Epithelial cell of proximal tubule (primary cell): ENCODE measurements around the gene NPBWR2. TPM values are rescaled to one million over a fixed set of nuclear protein-coding genes. Genes with fewer than 3 reads are reported as not detected.

Experiments used
- DNase-seq: peaks from one replicate; pipeline ENCODE4 v3.0.0-alpha.2; 2011; ENCODE audit warnings: low read depth
- H3K4me3 ChIP-seq: 2 replicates; pipeline ENCODE4 v1.5.1; 2011; ENCODE audit warnings: low read depth, mild to moderate bottlenecking, low read length
- total RNA-seq: library from RNA; depleted of rRNA; stranded (reverse); fragments of >200 nt; gene quantifications from 2 replicates; pipeline ENCODE4 v1.2.3, GENCODE V29; 2015
- TF ChIP-seq, protein P1 (sequence below): conservative IDR thresholded peaks from 2 replicates; pipeline ENCODE4 v1.5.1; 2012; ENCODE audit warnings: low read depth, mild to moderate bottlenecking, low read length

NPBWR2 gene
- total RNA-seq, 1 donor from 2014 or later = not detected

DNA sequence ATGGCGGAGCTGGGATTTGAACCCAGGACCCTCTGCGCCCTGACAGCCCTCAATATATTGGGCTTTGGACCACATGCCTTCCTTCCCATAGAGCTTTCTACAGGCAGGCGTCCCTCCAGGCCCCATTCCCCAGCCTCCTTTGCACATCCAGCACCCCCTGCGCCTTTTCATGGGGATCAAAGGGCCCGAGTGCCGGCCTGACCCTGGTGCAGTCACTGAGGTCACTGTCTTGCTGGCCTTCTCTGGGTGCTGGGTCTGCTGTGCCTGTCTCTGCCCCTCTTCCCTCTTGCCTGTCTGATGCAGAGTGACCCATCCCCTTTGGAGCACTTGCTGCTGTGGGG is 25.8 kb downstream of the NPBWR2 start:
- TF ChIP-seq, protein P1, sequence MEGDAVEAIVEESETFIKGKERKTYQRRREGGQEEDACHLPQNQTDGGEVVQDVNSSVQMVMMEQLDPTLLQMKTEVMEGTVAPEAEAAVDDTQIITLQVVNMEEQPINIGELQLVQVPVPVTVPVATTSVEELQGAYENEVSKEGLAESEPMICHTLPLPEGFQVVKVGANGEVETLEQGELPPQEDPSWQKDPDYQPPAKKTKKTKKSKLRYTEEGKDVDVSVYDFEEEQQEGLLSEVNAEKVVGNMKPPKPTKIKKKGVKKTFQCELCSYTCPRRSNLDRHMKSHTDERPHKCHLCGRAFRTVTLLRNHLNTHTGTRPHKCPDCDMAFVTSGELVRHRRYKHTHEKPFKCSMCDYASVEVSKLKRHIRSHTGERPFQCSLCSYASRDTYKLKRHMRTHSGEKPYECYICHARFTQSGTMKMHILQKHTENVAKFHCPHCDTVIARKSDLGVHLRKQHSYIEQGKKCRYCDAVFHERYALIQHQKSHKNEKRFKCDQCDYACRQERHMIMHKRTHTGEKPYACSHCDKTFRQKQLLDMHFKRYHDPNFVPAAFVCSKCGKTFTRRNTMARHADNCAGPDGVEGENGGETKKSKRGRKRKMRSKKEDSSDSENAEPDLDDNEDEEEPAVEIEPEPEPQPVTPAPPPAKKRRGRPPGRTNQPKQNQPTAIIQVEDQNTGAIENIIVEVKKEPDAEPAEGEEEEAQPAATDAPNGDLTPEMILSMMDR = no peak
- DNase-seq = no peak
- H3K4me3 ChIP-seq = no peak overlapping the region

DNA sequence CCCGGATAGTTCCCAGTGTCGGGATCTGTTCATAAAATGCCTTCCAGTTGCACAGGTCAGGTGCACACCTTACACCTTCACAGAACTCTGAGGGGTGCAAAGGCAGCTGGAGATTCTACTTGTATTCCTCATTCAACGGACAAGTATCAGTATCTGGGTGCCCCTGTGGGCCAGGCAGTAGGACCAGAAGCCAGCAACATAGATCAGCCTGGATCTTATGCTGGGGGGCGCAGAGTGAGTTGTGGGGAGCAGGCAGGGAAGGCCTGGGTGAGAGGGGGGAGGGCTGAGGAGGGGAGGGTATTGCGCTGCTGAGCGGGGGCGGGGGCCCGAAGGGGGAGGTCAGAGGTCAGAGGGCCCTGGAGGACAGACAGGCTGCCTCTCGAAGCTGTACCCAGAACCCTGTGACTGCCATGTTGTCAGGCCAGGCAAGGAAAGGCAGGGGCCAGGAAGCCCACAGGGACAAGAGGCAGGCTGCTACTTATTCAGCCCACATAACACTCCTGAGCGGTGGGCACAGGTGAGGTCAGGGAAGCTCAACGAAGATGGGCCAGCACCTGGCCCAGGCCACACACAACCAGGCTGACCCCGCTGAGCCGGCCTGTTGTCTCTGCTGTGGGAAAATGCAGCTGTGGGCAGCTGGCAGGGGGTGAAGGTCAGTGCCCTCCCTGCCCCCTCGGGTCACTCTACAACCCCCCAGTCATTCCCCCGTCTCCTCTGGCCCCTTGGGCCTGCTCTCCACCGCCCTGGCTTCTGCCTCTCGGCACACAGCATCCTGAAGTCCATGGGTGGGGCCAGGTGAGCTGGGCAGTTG is 26.3 kb downstream of the NPBWR2 start:
- H3K4me3 ChIP-seq = no peak overlapping the region
- TF ChIP-seq, protein P1 = no peak

DNA sequence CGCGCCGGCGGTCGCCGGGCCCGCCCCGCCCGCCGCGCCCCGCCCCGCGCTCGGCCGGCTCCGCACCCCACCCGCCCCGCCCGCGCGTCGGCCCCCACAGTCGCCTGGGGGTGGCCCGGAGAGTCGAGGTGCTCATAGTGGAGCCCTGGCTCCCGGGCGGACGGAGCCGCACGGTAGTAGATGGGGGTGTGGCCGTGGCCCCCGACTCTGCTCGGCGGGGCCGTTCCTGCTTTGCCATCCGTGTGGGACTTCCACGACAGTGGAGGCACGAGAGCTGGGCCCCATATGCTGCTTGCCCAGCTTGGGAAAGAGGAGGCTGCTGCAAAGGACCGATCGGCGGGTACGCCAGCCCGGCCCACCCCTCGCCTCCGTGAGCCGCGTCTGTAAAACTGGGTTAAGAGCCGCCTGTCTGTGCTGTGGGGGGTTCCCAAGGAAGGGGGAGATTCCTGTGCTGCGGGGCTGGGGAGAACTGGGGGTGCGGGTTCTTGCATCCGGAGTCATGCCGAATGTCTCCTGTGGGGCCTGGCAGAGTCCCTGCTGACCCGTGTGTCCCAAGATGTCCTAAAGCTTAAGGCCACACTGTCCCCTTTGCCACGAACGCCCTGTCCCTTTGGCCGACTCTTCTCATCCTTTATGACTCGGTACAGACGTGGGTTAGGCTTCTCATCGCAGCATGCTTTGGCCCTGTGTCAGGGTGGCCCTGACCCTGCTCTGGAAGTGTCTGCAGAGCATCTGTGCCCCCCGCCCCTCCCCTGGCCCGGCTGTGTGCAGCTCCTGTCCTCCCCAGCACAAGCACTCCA is 27.2 kb downstream of the NPBWR2 start, which contains the start of gene OPRL1:
TSS of gene OPRL1 (plus strand) at position 70 of the 800 bp plus-strand sequence. CDS start 12,639 bp downstream, outside the sequence.
- no peak for DNase-seq
- TF ChIP-seq, protein P1 = no peak
- peak within 1 kb of the TSS; percentile 67 for H3K4me3 ChIP-seq

More for the DNA sequence above, 26.3 kb downstream of the NPBWR2 start:
- no peak for DNase-seq

DNA sequence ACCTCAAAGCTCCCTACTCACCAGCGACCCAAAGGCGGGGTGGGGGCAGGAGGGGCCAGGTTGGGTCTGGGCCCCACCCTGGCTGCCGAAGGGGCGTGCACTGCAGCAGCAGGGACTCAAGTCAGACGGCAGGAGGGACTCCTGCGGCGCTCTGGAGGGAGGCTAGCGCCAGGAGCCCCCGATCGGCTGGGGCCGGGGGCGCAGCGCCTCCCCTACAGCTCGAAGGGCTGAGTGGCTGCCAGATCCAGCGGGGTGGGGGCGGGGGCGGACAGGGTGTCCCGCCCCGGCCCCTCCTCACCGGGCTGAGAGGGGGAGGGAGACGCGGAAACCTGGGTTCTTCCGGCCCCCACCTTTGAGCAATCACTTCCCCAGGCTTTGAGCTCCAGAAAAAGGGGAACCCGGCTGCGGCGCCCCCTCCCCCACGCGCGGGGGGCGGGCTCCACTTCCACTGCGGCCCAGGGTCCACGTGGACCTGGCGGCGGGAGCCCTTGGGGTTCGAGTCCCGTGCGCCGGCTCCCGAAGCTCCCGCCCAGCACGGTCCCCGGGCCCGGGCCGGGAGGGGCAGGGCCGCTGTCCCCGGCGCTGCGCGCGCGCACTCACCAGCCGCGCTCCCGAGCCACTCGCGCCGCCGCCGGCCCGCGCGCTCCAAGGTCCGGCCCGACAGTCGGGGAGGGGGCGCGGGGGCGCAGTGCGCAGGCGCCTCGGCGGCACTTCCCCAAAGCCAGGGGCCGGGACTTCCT is 27.9 kb downstream of the NPBWR2 start, which contains the start of gene RGS19:
TSS of gene RGS19 (minus strand) at position 246 of the 740 bp plus-strand sequence. CDS start 2,632 bp downstream, outside the sequence.
- TF ChIP-seq, protein P1 = no peak
- peak within 1 kb of the TSS; percentile 67 for H3K4me3 ChIP-seq
- DNase-seq = no peak

DNA sequence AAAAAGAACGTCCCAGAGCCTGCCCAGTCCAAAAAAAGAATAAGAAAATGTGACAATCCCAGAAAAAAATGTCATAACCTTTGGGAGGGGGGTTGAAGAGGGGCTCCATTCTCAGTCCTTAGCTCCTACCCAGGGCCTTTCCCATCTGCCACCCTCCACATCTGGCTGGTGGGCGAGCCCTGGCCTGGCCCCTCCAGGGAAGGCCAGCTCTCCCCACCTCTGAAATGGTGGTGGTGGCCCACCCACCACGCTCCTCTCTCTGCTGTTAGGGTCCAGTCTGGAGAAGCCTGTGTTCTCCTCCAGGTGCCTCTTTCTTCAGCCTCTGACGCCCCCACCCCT is 28.5 kb downstream of the NPBWR2 start:
- TF ChIP-seq, protein P1 = no peak
- no peak for DNase-seq
- peak overlapping the region; percentile 67 for H3K4me3 ChIP-seq

DNA sequence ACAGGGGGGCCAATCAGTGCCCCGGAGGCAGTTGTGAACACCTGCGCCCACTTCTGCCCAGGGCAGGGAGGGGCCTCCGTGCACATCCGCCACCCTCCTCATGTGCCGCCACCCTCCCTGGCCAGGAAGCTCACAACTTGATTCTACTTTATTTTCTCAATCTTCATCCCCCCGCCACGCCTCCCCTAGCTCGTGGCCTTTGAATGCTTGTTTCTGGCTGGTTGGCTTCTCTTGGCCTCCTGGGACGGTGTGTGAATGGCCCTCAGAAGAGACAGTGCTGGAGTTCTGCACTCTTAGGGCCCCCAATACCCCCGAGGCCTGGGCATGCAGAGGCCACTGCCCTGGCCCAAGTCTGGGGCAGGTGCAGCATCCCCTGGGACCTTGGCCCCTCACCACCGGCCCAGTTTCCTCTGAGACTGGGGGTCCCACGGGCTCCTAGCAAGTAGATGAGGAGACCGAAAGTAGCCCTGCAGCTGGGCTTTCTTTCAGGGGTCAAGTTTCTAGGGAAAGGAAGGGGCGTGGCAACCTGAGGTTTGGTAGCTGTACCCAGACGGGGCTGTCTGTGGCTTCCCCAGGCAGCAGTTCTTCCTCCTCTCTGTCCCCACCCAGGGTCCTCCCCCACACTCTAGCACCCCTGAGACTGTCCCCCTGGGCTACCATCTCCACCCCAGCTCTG is 29.4 kb downstream of the NPBWR2 start:
- H3K4me3 ChIP-seq = no peak overlapping the region
- no peak for DNase-seq
- TF ChIP-seq, protein P1 = no peak
